ENCODE data around the gene SMTNL1.

- no peak for TF ChIP-seq CTCF (IDR thresholded peaks at IDR 0.05)
- no peak for TF ChIP-seq POLR2A (IDR thresholded peaks at IDR 0.05)
Observed at GRCh38 chr11:57496109-57496820, 41.1 kb upstream of the SMTNL1 start.

Data from esophagus squamous epithelium (tissue), 4 donors.